Bronchial epithelial cell (primary cell): ENCODE data around the gene TNPO3. TPM values are rescaled to one million over a fixed set of nuclear protein-coding genes. Genes with fewer than 3 reads are reported as not detected.
A peak's percentile ranks its signal among the peaks of the same experiment; 100 is the strongest.
"Not testable (repeated sequence)": the region's sequence is repeated elsewhere in the genome, so short reads cannot be mapped to it uniquely, and the experiment has no call there.

Source experiments
- DNase-seq: peaks from one replicate; pipeline ENCODE4 v3.0.0-alpha.2; 2010; ENCODE audit warnings: low read depth
- FAIRE-seq: peaks from 2 replicates; lab custom pipeline; 2011; peaks lifted over from hg19 to GRCh38; lab: Jason Lieb, UNC
- H3K27me3 ChIP-seq: 2 replicates; pipeline ENCODE4 v1.5.1; 2011; ENCODE audit warnings: low read length; ENCODE audit not compliant: control insufficient read depth, insufficient read depth
- H3K36me3 ChIP-seq: 2 replicates; pipeline ENCODE4 v1.5.1; 2011; ENCODE audit warnings: low read length; ENCODE audit not compliant: control insufficient read depth, insufficient read depth
- H3K4me3 ChIP-seq: 2 replicates; pipeline ENCODE4 v1.5.1; 2011; ENCODE audit warnings: mild to moderate bottlenecking, low read depth, low read length, control low read depth
- CTCF ChIP-seq: IDR thresholded peaks from 2 replicates; pipeline ENCODE4 v1.5.1; 2011; ENCODE audit warnings: mild to moderate bottlenecking, moderate library complexity, low read length, control low read depth, inconsistent platforms; ENCODE audit not compliant: insufficient read depth, severe bottlenecking
- total RNA-seq: library from RNA; depleted of rRNA; stranded (reverse); fragments of >200 nt; gene quantifications from 2 replicates; pipeline ENCODE4 v1.2.1, GENCODE V29; 2014

The TNPO3 gene
- total RNA-seq, 1 donor from 2014 or later: 62.9 TPM

GRCh38 chr7:128948312-128948973, 106.5 kb downstream of the TNPO3 start:
- no peak for TF ChIP-seq CTCF
- H3K4me3 ChIP-seq: no peak overlapping the region
- no peak for DNase-seq
- peaks cover 3% of the 10 kb centered on the region for H3K36me3 ChIP-seq
- FAIRE-seq: no peak
- H3K27me3 ChIP-seq: no peaks in the 10 kb centered on the region

- FAIRE-seq (no peak), DNase-seq (no peak)
- TF ChIP-seq CTCF: no peak
- Histone ChIP-seq H3K27me3 (no peaks in the 10 kb centered on the region), H3K4me3 (no peak overlapping the region), H3K36me3 (peaks cover 3% of the 10 kb centered on the region)
Observed at GRCh38 chr7:128947854-128948253, 107.1 kb downstream of the TNPO3 start.

- DNase-seq (no peak), FAIRE-seq (no peak)
- no peak overlapping the region for H3K4me3 ChIP-seq
- peak; percentile 25 for TF ChIP-seq CTCF
- H3K36me3 ChIP-seq: peaks cover 3% of the 10 kb centered on the region
- no peaks in the 10 kb centered on the region for H3K27me3 ChIP-seq
Observed at GRCh38 chr7:128946936-128947830, 107.7 kb downstream of the TNPO3 start.

- H3K36me3 ChIP-seq: peaks cover 3% of the 10 kb centered on the region
- TF ChIP-seq CTCF: no peak
Observed at GRCh38 chr7:128945668-128946366, 109.1 kb downstream of the TNPO3 start.

GRCh38 chr7:128944487-128945236, 110.2 kb downstream of the TNPO3 start:
- no peak overlapping the region for H3K4me3 ChIP-seq
- no peaks in the 10 kb centered on the region for H3K27me3 ChIP-seq
- no peak for TF ChIP-seq CTCF
- peaks cover 3% of the 10 kb centered on the region for H3K36me3 ChIP-seq
- no peak for DNase-seq
- FAIRE-seq: no peak

More at GRCh38 chr7:128945668-128946366, 109.1 kb downstream of the TNPO3 start:
- Histone ChIP-seq H3K4me3 (no peak overlapping the region), H3K27me3 (no peaks in the 10 kb centered on the region)
- DNase-seq (no peak), FAIRE-seq (no peak)

- not testable (repeated sequence) for FAIRE-seq, H3K4me3 ChIP-seq, H3K36me3 ChIP-seq, H3K27me3 ChIP-seq, DNase-seq
Observed at GRCh38 chr7:128943251-128943650, 111.7 kb downstream of the TNPO3 start.
